Measurements from ENCODE around the gene MMAB. TPM values are rescaled to one million over a fixed set of nuclear protein-coding genes. Genes with fewer than 3 reads are reported as not detected.

MMAB gene
- total RNA-seq, 2 donors from 2014 or later: 59.1 to 76.6 TPM

DNA sequence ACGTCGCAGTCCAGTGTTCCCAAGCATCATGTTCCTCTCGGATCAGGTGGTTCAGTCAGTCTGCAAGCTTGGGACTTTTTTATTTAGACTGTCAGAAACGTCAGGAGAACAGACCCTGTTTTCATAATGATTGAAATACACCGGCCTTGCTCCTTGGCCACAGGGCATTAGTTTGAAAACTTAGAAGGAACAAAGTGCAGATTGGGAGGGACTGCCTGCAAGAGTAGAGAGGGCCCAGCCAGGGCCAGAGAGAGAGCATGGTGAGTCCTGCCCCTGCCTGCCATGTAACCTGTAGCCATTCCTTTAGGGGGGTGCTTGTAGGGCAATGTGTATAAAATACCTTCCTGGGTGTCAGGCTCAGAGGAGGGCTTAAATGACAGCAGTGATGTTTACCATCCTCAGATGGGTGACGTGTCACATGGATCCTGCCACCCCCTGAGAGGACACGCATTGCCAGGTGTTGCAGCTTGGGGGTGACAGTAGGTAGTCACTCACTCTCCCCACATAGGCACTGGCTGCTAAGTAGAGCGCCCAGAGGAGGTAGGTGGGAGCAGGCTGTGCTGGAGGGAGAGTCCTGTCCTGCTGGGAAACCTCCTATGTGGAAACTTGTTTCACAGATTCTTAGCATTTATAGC is 45.7 kb downstream of the MMAB start:
- Histone ChIP-seq H3K27me3 (no peaks in the 10 kb centered on the region), H3K4me3 (no peak overlapping the region), H3K36me3 (peaks cover 6% of the 10 kb centered on the region)

GRCh38 chr12:109525279-109525585 is 48.1 kb downstream of the MMAB start:
- Histone ChIP-seq H3K9ac (ENCODE audit: low read depth in 2 of 2, low read length in 2 of 2) (no peak overlapping the region), H3K27me3 (no peaks in the 10 kb centered on the region), H3K4me1 (no peaks in the 10 kb centered on the region), H3K9me3 (no peaks in the 10 kb centered on the region), H3K36me3 (peaks cover 6% of the 10 kb centered on the region), H3K4me3 (no peak overlapping the region), H3K27ac (no peak overlapping the region)
- TF ChIP-seq CTCF (IDR thresholded peaks at IDR 0.05): no peak
- no peak for DNase-seq
- intact Hi-C loops (cut with DNase I): no loop called here

More for the DNA sequence above, 45.7 kb downstream of the MMAB start:
- Histone ChIP-seq H3K4me1 (no peaks in the 10 kb centered on the region), H3K9me3 (no peaks in the 10 kb centered on the region), H3K27ac (no peak overlapping the region), H3K9ac (ENCODE audit: low read depth in 2 of 2, low read length in 2 of 2) (no peak overlapping the region)
- DNase-seq: no peak
- intact Hi-C loops (cut with DNase I): no loop called here
- TF ChIP-seq CTCF (IDR thresholded peaks at IDR 0.05): no peak

DNA sequence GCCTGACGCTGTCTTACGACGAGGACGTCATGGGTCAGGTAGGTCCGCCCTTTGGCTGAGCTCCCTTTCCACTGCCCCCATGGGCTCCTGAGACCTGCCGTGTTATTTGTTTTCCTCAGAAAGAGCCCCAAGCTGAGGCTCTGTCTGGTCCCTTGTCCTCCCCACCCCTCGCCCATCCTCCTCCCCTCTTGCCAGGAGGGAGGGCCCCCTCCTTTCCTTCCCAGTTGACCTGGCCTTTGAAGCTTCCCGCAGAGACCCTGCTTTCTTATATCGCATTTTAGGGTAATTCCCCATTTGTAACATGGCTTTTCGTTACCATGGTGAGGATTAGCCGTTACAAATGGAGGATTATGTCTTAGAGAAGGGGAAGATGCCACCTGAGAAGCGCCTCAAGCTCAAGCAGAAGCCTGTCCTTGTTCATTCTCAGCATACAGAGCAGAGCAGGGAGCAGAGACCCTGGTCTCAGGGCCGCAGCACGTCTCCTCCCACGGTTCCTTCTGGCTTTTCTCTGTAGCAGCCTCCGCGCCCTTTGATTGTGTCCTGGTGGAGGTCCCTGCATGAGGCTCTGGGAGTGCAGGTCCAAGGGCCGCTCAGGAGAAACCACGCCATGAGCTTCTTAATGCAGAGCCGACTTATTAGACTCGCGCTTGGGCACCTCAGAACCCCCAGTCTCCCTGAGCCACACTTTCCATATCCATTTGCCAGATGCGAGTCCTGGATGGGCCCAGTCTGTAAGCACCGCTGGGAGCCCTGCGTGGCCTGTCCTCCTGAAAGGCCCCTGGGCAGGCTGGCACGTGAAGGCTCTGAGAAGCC is 48.6 kb downstream of the MMAB start:
- no peaks in the 10 kb centered on the region for H3K27me3 ChIP-seq
- H3K9me3 ChIP-seq: no peaks in the 10 kb centered on the region
- no peak overlapping the region for H3K4me3 ChIP-seq
- H3K4me1 ChIP-seq: no peaks in the 10 kb centered on the region
- H3K27ac ChIP-seq: no peak overlapping the region
- H3K9ac ChIP-seq (ENCODE audit: low read depth in 2 of 2, low read length in 2 of 2): no peak overlapping the region
- DNase-seq: no peak
- no peak for TF ChIP-seq CTCF (IDR thresholded peaks at IDR 0.05)
- peaks cover 6% of the 10 kb centered on the region for H3K36me3 ChIP-seq
- intact Hi-C loops (cut with DNase I): loop anchor here (5.0 kb wide), 1 partner anchor 73 kb away; no protein-coding TSS in a partner anchor

DNA sequence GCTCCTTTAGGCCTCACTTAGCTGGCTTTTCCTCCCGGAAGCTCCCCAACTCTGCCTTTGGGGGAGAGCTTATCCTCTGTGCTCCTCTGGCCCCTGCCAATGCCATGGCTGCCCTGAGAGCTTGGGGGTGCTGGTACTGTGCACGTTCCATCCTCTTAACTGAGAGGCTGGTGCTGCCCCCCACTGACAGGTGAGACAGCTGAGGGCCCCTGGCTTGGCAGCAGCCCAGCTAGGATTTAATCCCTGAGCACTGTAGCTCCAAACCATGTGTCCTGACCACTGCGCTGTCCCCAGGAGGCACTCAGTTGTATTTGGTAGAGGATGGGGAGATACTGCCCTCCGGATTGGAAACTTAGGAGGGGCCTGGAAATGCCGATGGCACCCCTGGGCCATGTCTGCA is 49.8 kb downstream of the MMAB start:
- Histone ChIP-seq H3K4me1 (no peaks in the 10 kb centered on the region), H3K27me3 (no peaks in the 10 kb centered on the region), H3K36me3 (peaks cover 6% of the 10 kb centered on the region), H3K4me3 (no peak overlapping the region), H3K27ac (no peak overlapping the region), H3K9ac (ENCODE audit: low read depth in 2 of 2, low read length in 2 of 2) (no peak overlapping the region), H3K9me3 (no peaks in the 10 kb centered on the region)
- intact Hi-C loops (cut with DNase I): loop anchor here (5.0 kb wide), 1 partner anchor 74 kb away; no protein-coding TSS in a partner anchor
- no peak for DNase-seq
- no peak for TF ChIP-seq CTCF (IDR thresholded peaks at IDR 0.05)

- Histone ChIP-seq H3K9ac (ENCODE audit: low read depth in 2 of 2, low read length in 2 of 2) (no peak overlapping the region), H3K27ac (no peak overlapping the region), H3K27me3 (no peaks in the 10 kb centered on the region), H3K9me3 (no peaks in the 10 kb centered on the region), H3K4me3 (no peak overlapping the region), H3K36me3 (peaks cover 6% of the 10 kb centered on the region), H3K4me1 (no peaks in the 10 kb centered on the region)
- no peak for TF ChIP-seq CTCF (IDR thresholded peaks at IDR 0.05)
- DNase-seq: no peak
- intact Hi-C loops (cut with DNase I): loop anchor here (5.0 kb wide), 1 partner anchor 74 kb away; no protein-coding TSS in a partner anchor
Observed at GRCh38 chr12:109523071-109523470, 50.2 kb downstream of the MMAB start.
